IPS DF 6.9 (cell line): ENCODE data around the gene KLK8.
"Not testable (repeated sequence)": the region's sequence is repeated elsewhere in the genome, so short reads cannot be mapped to it uniquely, and the experiment has no call there.

ENCODE experiments used
- DNase-seq: peaks from one replicate; pipeline ENCODE4 v3.0.0-alpha.2; 2013; ENCODE audit warnings: low read depth, low spot score
- H3K27ac ChIP-seq: one replicate; pipeline ENCODE4 v1.5.1; 2013; ENCODE audit warnings: low read length, control low read depth
- H3K27me3 ChIP-seq: 2 replicates; pipeline ENCODE4 v1.6.1; 2013; ENCODE audit warnings: mild to moderate bottlenecking, low read length; ENCODE audit not compliant: control insufficient read depth, insufficient read depth
- H3K36me3 ChIP-seq: 2 replicates; pipeline ENCODE4 v1.6.1; 2013; ENCODE audit warnings: low read length; ENCODE audit not compliant: control insufficient read depth, insufficient read depth
- H3K4me1 ChIP-seq: 2 replicates; pipeline ENCODE4 v1.6.1; 2013; ENCODE audit warnings: low read length; ENCODE audit not compliant: control insufficient read depth, insufficient read depth
- H3K4me3 ChIP-seq: 2 replicates; pipeline ENCODE4 v1.5.1; 2013; ENCODE audit warnings: mild to moderate bottlenecking, low read length
- H3K9me3 ChIP-seq: 2 replicates; pipeline ENCODE4 v1.6.1; 2013; ENCODE audit warnings: low read length, inconsistent platforms; ENCODE audit not compliant: control insufficient read depth, insufficient read depth
- WGBS: extraction: QIAGEN DNeasy Blood & Tissue Kit; methylation state at CpG from one replicate; pipeline ENCODE4 v1.1.7; 2013; ENCODE audit warnings: mixed read lengths, missing lambda C conversion rate; ENCODE audit not compliant: insufficient read length, insufficient coverage; 5-methylcytosine and 5-hydroxymethylcytosine counted together

The KLK8 gene

DNA sequence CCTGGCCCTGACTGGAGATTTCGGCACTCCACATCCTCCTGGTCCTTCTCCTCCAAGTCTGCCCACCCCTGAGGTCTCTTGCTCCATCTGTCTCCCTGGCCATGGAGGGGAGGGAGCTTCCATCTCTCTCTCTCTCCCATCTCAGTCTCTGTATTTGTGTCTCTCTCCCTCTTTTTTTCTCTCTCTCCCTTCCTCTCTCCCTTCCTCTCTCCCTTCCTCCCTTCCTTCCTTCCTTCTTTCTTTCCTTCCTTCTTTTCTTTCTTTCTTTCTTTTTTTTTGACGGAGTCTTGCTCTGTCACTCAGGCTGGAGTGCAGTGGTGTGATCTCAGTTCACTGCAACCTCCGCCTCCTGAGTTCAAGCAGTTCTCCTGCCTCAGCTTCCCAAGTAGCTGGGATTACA lies 31.6 kb downstream of the KLK8 start:
- H3K9me3 ChIP-seq, H3K4me3 ChIP-seq, H3K27me3 ChIP-seq, H3K4me1 ChIP-seq, DNase-seq, H3K27ac ChIP-seq, H3K36me3 ChIP-seq: not testable (repeated sequence)
- WGBS: no CpG with 5 or more reads among the region's 3 CpGs

DNA sequence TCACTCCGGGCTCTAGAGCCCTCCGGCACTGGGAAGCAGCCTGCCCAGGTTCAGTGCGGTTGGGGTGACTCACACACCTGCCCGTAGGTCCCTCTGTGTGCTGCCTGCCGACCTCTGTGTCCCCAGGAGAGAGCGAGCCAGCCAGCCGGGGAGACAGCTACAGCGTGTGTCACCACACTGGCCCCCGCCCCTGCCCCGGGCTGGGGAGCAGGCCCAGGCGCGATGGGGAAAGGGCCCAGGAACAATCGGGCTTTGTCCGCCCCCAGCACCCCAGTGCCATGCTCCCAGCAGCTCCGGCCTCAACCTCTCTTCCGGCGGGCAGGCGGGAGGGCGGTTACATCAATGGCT lies 32.0 kb downstream of the KLK8 start, which contains the start of gene KLK6:
TSS of gene KLK6 (minus strand) at position 179 of the 348 bp plus-strand sequence. CDS start 1,487 bp downstream, outside the sequence.
- DNase-seq: no peak
- no peaks in the 10 kb centered on the region for H3K9me3 ChIP-seq
- H3K4me3 ChIP-seq: no peak within 1 kb of the TSS
- H3K27ac ChIP-seq: no peak within 1 kb of the TSS
- H3K27me3 ChIP-seq: no peaks in the 10 kb centered on the region
- WGBS: no CpG with 5 or more reads among the region's 19 CpGs
- no peaks in the 10 kb centered on the region for H3K4me1 ChIP-seq
- H3K36me3 ChIP-seq: no peaks in the 10 kb centered on the region

DNA sequence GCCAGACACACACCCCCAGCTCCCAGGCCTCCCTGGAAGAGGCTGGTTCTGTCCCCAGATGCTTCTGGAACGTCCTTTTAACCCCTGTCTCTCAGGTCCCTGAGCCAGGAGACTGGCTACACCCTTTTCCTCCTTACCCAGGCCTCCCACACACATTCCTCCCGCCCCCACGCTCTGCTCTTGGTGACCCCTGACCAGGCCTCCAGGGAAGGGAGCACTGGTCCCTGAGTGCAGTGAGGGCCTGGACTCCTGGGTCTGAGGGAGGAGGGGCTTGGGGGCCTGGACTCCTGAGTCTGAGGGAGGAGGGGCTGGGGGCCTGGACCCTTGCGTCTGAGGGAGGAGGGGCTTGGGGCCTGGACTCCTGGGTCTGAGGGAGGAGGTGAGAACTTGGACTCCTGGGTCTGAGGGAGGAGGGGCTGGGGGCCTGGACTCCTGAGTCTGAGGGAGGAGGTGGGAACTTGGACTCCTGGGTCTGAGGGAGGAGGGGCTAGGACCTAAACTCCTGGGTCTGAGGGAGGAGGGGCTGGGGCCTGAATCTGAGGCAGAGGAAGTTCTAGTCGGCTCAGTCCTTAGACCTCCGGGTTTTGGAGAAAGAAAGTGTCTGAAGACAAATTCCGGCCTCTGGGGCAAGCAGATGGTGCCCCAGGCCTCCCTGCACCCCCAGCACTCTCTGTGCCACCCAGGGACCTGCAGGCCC lies 32.5 kb downstream of the KLK8 start:
- no peaks in the 10 kb centered on the region for H3K27me3 ChIP-seq
- no peak overlapping the region for H3K4me3 ChIP-seq
- no peaks in the 10 kb centered on the region for H3K36me3 ChIP-seq
- no peaks in the 10 kb centered on the region for H3K4me1 ChIP-seq
- H3K27ac ChIP-seq: no peak overlapping the region
- no peaks in the 10 kb centered on the region for H3K9me3 ChIP-seq
- DNase-seq: no peak
- WGBS: no CpG with 5 or more reads among the region's 7 CpGs

DNA sequence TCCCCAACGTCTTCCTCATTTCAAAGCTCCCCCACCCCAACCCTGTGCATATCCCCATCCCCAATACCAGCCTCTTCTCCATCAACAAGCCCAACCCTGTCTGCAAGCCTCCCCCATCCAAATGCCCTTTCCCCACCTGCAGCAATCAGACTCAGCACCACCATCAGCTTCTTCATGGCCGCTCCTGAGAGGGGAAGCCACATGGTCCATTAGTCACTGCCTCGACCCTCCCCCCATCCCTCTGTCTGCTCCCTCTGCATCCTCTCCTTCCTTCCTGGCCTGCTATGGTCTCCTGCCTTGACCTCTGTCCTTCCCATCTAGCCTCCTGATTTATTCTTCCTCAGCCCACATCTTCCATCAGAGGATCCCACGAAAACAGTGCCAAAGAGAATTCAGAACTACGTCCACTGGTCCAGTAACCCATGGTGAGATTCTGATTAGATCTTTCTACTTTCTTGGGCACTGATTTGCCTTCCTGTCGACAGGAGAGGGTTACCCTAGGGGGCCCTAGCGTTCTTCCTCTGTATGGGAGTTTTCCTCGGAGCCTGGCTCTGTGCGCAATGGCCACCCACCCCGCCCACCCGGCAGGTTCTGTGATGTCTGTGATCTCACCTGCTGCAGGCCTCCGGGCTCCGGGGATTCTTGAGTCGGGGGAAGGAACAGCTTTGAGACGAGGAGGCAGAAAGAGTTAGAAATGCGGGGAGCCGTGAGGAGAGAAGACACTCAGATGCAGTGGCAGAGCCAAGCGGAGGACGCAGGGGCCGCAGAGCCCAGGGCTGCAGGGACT lies 33.3 kb downstream of the KLK8 start:
- H3K4me3 ChIP-seq: no peak overlapping the region
- 100% methylated on average over 1 of the region's 20 CpGs for WGBS

DNA sequence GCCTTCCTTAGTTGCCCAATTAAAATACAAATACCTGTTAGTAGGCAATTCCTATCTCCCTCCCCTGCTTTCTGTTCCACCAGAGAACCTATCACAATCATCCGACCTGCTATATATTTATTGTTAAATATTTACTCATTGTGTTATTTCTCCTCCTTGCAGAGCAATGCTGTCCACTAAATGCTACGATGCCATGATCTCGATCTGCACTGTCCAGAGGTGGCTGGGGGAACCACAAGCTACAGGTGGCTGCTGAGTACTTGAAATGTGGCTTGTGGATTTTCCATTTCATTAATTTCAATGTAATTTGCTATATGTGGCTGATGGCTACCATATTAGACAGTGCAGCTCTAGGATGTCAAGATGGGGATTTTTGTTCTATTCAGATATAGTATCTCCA lies 37.1 kb downstream of the KLK8 start:
- Histone ChIP-seq H3K27ac (no peak overlapping the region), H3K9me3 (no peaks in the 10 kb centered on the region), H3K4me3 (no peak overlapping the region), H3K27me3 (no peaks in the 10 kb centered on the region), H3K4me1 (no peaks in the 10 kb centered on the region), H3K36me3 (no peaks in the 10 kb centered on the region)
- no CpG with 5 or more reads among the region's 3 CpGs for WGBS
- no peak for DNase-seq

More for the DNA sequence above, 33.3 kb downstream of the KLK8 start:
- Histone ChIP-seq H3K36me3 (no peaks in the 10 kb centered on the region), H3K9me3 (no peaks in the 10 kb centered on the region), H3K4me1 (no peaks in the 10 kb centered on the region), H3K27ac (no peak overlapping the region), H3K27me3 (no peaks in the 10 kb centered on the region)
- DNase-seq: no peak

DNA sequence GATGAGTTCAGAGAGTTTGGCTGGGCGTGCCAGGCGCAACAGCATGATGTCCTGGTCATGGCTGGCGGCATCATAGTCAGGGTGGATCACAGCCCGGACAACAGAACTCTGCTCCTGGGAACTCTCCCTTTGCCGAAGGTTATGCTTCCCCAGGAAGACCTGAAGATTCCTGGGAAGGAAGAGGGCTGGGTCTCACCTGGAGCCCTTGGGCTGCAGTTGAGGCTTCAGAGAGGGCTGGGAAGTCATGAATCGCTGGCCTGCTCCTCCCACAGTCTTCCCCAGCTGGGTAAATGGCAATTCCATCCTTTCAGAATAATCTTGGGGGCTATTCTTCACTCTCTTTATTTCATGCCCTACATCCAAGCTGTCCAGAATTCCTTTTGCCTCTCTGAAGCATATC lies 38.0 kb downstream of the KLK8 start:
- no peaks in the 10 kb centered on the region for H3K4me1 ChIP-seq
- WGBS: no CpG with 5 or more reads among the region's 6 CpGs
- no peaks in the 10 kb centered on the region for H3K27me3 ChIP-seq
- H3K27ac ChIP-seq: no peak overlapping the region
- no peak for DNase-seq
- no peaks in the 10 kb centered on the region for H3K36me3 ChIP-seq
- no peaks in the 10 kb centered on the region for H3K9me3 ChIP-seq
- no peak overlapping the region for H3K4me3 ChIP-seq

DNA sequence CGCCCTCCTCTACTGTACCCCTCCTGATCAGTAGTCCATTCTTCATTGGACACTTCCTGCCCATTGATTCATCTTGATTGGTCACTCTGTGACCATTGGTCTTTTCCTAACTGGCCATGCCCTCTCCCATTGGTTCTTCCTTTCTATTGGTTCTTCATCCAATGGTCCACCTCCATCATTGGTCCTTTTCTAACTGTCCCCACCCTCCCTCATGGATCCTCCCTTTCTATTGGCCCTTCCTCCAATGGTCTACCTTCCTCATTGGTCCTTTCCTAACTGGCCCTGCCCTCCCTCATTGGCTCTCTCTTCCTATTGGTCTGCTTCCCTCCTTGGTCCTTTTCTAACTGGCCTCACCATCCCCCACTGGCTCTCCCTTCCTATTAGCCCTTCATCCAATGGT lies 39.2 kb downstream of the KLK8 start:
- H3K4me1 ChIP-seq: no peaks in the 10 kb centered on the region
- no peaks in the 10 kb centered on the region for H3K27me3 ChIP-seq
- no peak for DNase-seq
- WGBS: no CpG with 5 or more reads among the region's 1 CpG
- no peak overlapping the region for H3K27ac ChIP-seq
- no peak overlapping the region for H3K4me3 ChIP-seq
- no peaks in the 10 kb centered on the region for H3K36me3 ChIP-seq
- no peaks in the 10 kb centered on the region for H3K9me3 ChIP-seq

DNA sequence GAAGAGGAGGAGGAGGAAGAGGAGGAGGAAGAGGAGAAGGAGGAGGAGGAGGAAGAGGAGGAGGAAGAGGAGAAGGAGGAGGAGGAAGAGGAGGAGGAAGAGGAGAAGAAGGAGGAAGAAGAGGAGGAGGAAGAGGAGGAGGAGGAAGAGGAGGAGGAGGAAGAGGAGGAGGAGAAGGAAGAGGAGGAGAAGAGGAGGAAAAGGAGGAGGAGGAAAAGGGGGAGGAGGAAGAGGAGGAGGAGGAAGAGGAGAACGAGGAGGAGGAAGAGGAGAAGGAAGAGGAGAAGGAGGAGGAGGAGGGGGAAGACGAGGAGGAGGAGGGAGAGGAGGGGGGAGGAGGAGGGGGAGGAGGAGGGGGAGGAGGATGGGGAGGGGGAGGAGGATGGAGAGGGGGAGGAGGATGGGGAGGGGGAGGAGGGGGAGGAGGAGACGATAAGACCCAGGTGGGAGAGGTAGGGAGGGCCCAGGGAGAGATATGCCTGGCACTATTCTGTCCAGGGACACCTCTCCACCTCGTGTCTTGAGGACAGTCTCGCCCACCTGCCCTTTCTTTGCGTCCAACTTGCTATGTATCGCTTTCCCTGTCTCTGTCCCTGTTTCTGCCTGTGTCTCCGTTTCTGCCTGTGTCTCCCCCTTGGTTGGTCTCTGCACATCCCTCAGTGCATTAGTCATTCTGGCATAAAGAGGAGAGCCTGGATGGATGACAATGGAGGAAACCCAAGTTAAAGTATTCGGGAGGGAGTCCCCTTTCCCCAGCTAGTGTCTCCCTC lies 41.5 kb downstream of the KLK8 start:
- no CpG with 5 or more reads among the region's 9 CpGs for WGBS
- no peak for DNase-seq
- Histone ChIP-seq H3K27me3 (no peaks in the 10 kb centered on the region), H3K9me3 (no peaks in the 10 kb centered on the region), H3K27ac (no peak overlapping the region), H3K4me3 (no peak overlapping the region), H3K4me1 (no peaks in the 10 kb centered on the region), H3K36me3 (no peaks in the 10 kb centered on the region)

DNA sequence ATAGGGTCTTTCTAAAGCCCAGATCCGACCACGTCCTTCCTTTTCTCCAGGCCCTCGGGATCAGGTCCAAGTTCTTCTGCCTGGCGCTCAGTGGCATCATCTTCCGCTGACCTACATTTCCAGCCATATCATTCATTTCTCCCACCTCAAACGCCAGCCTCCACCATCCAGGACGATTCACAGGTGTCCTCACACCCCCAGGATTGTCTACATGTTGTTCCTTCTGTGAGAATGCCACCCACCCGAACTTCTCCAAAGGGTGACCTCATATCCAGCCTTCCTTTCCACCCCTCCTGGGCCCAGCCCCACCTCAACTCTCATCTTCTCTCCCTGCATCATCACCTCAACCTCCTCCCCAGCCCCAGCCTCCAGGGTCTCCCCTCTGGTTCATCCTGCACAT lies 43.8 kb downstream of the KLK8 start:
- no peak for DNase-seq
- no peaks in the 10 kb centered on the region for H3K36me3 ChIP-seq
- H3K27ac ChIP-seq: no peak overlapping the region
- no peaks in the 10 kb centered on the region for H3K9me3 ChIP-seq
- H3K27me3 ChIP-seq: no peaks in the 10 kb centered on the region
- WGBS: no CpG with 5 or more reads among the region's 8 CpGs
- peaks cover 2% of the 10 kb centered on the region; the same call in 1 of the 2 replicates for H3K4me1 ChIP-seq
- no peak overlapping the region for H3K4me3 ChIP-seq

DNA sequence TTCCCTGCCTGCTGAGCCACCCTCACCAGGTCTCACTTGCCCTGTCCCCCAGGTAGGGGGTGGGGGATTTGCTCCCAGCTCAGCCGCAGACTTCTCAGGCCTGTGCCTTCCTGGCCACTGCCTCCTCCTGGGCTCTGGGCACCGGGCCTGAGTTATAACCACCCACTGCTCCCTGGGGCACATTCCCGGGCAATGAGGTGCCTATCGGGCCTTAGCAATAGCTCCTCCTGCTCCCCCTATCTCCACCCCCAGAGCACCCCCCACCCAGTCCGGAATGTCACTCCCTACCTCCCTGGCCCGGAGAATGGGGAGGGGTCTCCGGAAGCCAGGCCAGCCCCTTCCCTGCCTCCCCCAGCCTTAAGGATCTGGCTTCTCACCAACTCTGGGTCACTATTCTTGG lies 48.5 kb downstream of the KLK8 start, which contains the start of gene KLK5:
TSS of gene KLK5 (minus strand) at position 129 of the 400 bp plus-strand sequence. CDS start 381 bp downstream, outside the sequence.
- H3K36me3 ChIP-seq: no peaks in the 10 kb centered on the region
- DNase-seq: no peak

More for the DNA sequence above, 48.5 kb downstream of the KLK8 start, which contains the start of gene KLK5:
- Histone ChIP-seq H3K27ac (no peak within 1 kb of the TSS), H3K27me3 (no peaks in the 10 kb centered on the region), H3K4me1 (peaks cover 2% of the 10 kb centered on the region; the same call in 1 of the 2 replicates), H3K9me3 (no peaks in the 10 kb centered on the region), H3K4me3 (no peak within 1 kb of the TSS)
- no CpG with 5 or more reads among the region's 7 CpGs for WGBS
